ENCODE results near the gene DMD. TPM values are rescaled to one million over a fixed set of nuclear protein-coding genes. Genes with fewer than 3 reads are reported as not detected.

DMD gene
- total and polyA plus RNA-seq, 2 of the 13 experiments (the other 11 are each of a cell fraction or from before 2014, with no cell fraction given), result 17.6 to 25.9 TPM

GRCh38 chrX:31323658-31324057 lies 1887.7 kb downstream of the DMD start:
- Histone ChIP-seq H4K20me1 (ENCODE audit: insufficient read depth, low read length) (no peaks in the 10 kb centered on the region), H3K4me3 (replicated peaks in 1 of 3; ENCODE audit: insufficient read depth in 1 of 3, low read depth in 2 of 3, low read length in 3 of 3) (no peak overlapping the region), H3K4me2 (ENCODE audit: low read depth, low read length) (no peak overlapping the region), H3K9me3 (ENCODE audit: low read length) (no peaks in the 10 kb centered on the region), H3K36me3 (replicated peaks in 1 of 2; ENCODE audit: control insufficient read depth in 1 of 2, insufficient read depth in 2 of 2, low read length in 2 of 2) (no peaks in the 10 kb centered on the region), H3K27ac (ENCODE audit: extremely low read length, insufficient read depth, low read length) (no peak overlapping the region), H3K9ac (ENCODE audit: insufficient read depth, low read depth, low read length) (no peak overlapping the region), H3K4me1 (ENCODE audit: insufficient read depth, low read length) (no peaks in the 10 kb centered on the region), H2AFZ (ENCODE audit: low read length) (no peak overlapping the region), H3K27me3 (ENCODE audit: control insufficient read depth in 1 of 2, insufficient read depth in 2 of 2, low read length in 2 of 2) (no peaks in the 10 kb centered on the region), H3K79me2 (ENCODE audit: insufficient read depth, low read length) (no peaks in the 10 kb centered on the region)
- TF ChIP-seq KDM6A (CRISPR knock-in tag; IDR thresholded peaks at IDR 0.05; ENCODE audit: low read depth), result no peak
- TF ChIP-seq ELF4 (CRISPR knock-in tag; IDR thresholded peaks at IDR 0.05; ENCODE audit: borderline replicate concordance), result no peak
- TF ChIP-seq BRCA1 (CRISPR knock-in tag; IDR thresholded peaks at IDR 0.05), result no peak
- no peak for TF ChIP-seq ZSCAN25 (CRISPR knock-in tag; IDR thresholded peaks at IDR 0.05)
- no peak for TF ChIP-seq ZZZ3 (CRISPR knock-in tag; IDR thresholded peaks at IDR 0.05; ENCODE audit: borderline replicate concordance)
- TF ChIP-seq PITX1 (CRISPR knock-in tag; IDR thresholded peaks at IDR 0.05), result no peak
- no peak for TF ChIP-seq CEBPG (CRISPR knock-in tag; IDR thresholded peaks at IDR 0.05)
- TF ChIP-seq YEATS4 (CRISPR knock-in tag; IDR thresholded peaks at IDR 0.05; ENCODE audit: borderline replicate concordance), result no peak
- in situ Hi-C loops (cut with HindIII; ENCODE audit: extremely low pct_ligation_motif_present, low pct_unique_long_range_greater_than_20kb) (no loop called here), intact Hi-C loops (cut with micrococcal nuclease; ENCODE audit: unreplicated experiment) (no loop called here)
- FAIRE-seq (no peak), DNase-seq (ENCODE audit: low spot score) (no peak), ATAC-seq (no peak)
- 62% methylated on average over 4 of the region's 4 CpGs for WGBS (ENCODE audit: low lambda C conversion rate)
- POLR2A ChIA-PET, result no interaction called here
- no TSS peak for BruUV-seq (replicated peaks)
- CTCF ChIA-PET (ENCODE audit: low intra/inter-chr PET ratio, low total read pairs), result no interaction called here

GRCh38 chrX:31320740-31321139 lies 1890.6 kb downstream of the DMD start:
- 91% methylated on average over 1 of the region's 1 CpG for whole genome bisulfite sequencing (ENCODE audit: low lambda C conversion rate)
- Histone ChIP-seq H3K9me3 (ENCODE audit: low read length) (no peaks in the 10 kb centered on the region), H3K79me2 (ENCODE audit: insufficient read depth, low read length) (no peaks in the 10 kb centered on the region), H3K27ac (ENCODE audit: extremely low read length, insufficient read depth, low read length) (no peak overlapping the region), H3K36me3 (replicated peaks in 1 of 2; ENCODE audit: control insufficient read depth in 1 of 2, insufficient read depth in 2 of 2, low read length in 2 of 2) (no peaks in the 10 kb centered on the region), H3K4me1 (ENCODE audit: insufficient read depth, low read length) (peaks cover 9% of the 10 kb centered on the region; the same call in 1 of the 2 replicates), H3K4me3 (replicated peaks in 1 of 3; ENCODE audit: insufficient read depth in 1 of 3, low read depth in 2 of 3, low read length in 3 of 3) (no peak overlapping the region), H3K27me3 (ENCODE audit: control insufficient read depth in 1 of 2, insufficient read depth in 2 of 2, low read length in 2 of 2) (no peaks in the 10 kb centered on the region), H3K9ac (ENCODE audit: insufficient read depth, low read depth, low read length) (no peak overlapping the region), H2AFZ (ENCODE audit: low read length) (no peak overlapping the region), H3K4me2 (ENCODE audit: low read depth, low read length) (no peak overlapping the region), H4K20me1 (ENCODE audit: insufficient read depth, low read length) (no peaks in the 10 kb centered on the region)
- DNase-seq (ENCODE audit: low spot score), result no peak
- in situ Hi-C loops (cut with HindIII; ENCODE audit: extremely low pct_ligation_motif_present, low pct_unique_long_range_greater_than_20kb), result no loop called here
- no peak for ATAC-seq
- intact Hi-C loops (cut with micrococcal nuclease; ENCODE audit: unreplicated experiment), result no loop called here
- CTCF ChIA-PET (ENCODE audit: low intra/inter-chr PET ratio, low total read pairs), result no interaction called here
- TF ChIP-seq AHR (CRISPR knock-in tag; IDR thresholded peaks at IDR 0.05) (no peak), EEA1 (CRISPR knock-in tag; IDR thresholded peaks at IDR 0.05; ENCODE audit: borderline replicate concordance) (no peak), EED (CRISPR knock-in tag; IDR thresholded peaks at IDR 0.05) (no peak), MBD4 (IDR thresholded peaks at IDR 0.05; ENCODE audit: borderline replicate concordance, low read length) (no peak), STAT5B (CRISPR knock-in tag; IDR thresholded peaks at IDR 0.05) (no peak), CEBPZ (IDR thresholded peaks at IDR 0.05; ENCODE audit: low read length) (no peak), KLF11 (CRISPR knock-in tag; IDR thresholded peaks at IDR 0.05) (no peak), ZBTB34 (CRISPR knock-in tag; IDR thresholded peaks at IDR 0.05) (no peak), PHB2 (IDR thresholded peaks at IDR 0.05; ENCODE audit: partially characterized antibody) (no peak), MAFG (CRISPR knock-in tag; IDR thresholded peaks at IDR 0.05) (no peak)
- no peak for FAIRE-seq
- POLR2A ChIA-PET, result no interaction called here
- BruUV-seq (replicated peaks), result no TSS peak

Data from HepG2 (cell line).